Gastroesophageal sphincter (tissue), 4 donors: ENCODE data around the gene RBM19. TPM values are rescaled to one million over a fixed set of nuclear protein-coding genes. Genes with fewer than 3 reads are reported as not detected.

Experiments
- ATAC-seq: fragments of 150-250 bp; one replicate; pipeline ENCODE4 v1.9.1; 2016; ENCODE audit warnings: mild to moderate bottlenecking, moderate library complexity
- H3K27ac ChIP-seq, 4 donors: fragments of 200-600 bp; sonication (generic) in 3 of 4; 1 replicate in 3 of 4; 2 replicates in 1 of 4; pipeline ENCODE4 v1.5.1; 2016 to 2019
- H3K27me3 ChIP-seq: fragments of 200-600 bp; sonication (generic); one replicate; pipeline ENCODE4 v1.5.1; 2019
- H3K36me3 ChIP-seq, 2 donors: fragments of 200-600 bp; sonication (generic); one replicate each; pipeline ENCODE4 v1.5.1; 2019; ENCODE audit warnings: control low read depth in 1 of 2
- H3K4me1 ChIP-seq, 3 donors: fragments of 200-600 bp; sonication (generic); 1 replicate in 2 of 3; 2 replicates in 1 of 3; pipeline ENCODE4 v1.5.1; 2016 to 2019; ENCODE audit warnings: control low read depth in 2 of 3
- H3K4me3 ChIP-seq, 2 donors: fragments of 200-600 bp; sonication (generic); one replicate each; pipeline ENCODE4 v1.5.1; 2019; ENCODE audit warnings: mild to moderate bottlenecking in 1 of 2, moderate library complexity in 1 of 2
- H3K9me3 ChIP-seq, 3 donors: fragments of 200-600 bp; sonication (generic); one replicate each; pipeline ENCODE4 v1.5.1; 2017 to 2019; ENCODE audit warnings: control low read depth in 2 of 3
- EP300 ChIP-seq: sonication (generic); formaldehyde crosslinking; IDR thresholded peaks from one replicate; pipeline ENCODE4 v1.6.1; 2017; ENCODE audit warnings: antibody characterized with exemption, mild to moderate bottlenecking
- POLR2A ChIP-seq, 2 donors: fragments of 450-650 bp; IDR thresholded peaks; one replicate each; pipeline ENCODE4 v1.6.1; 2017; ENCODE audit warnings: antibody characterized with exemption in 2 of 2, mild to moderate bottlenecking in 2 of 2, moderate library complexity in 1 of 2
- POLR2AphosphoS5 ChIP-seq: sonication (generic); formaldehyde crosslinking; IDR thresholded peaks from one replicate; pipeline ENCODE4 v1.6.1; 2017; ENCODE audit warnings: antibody characterized with exemption
- WGBS, 2 donors: methylation state at CpG; one replicate each; pipeline ENCODE4 v1.1.5; 2018; ENCODE audit warnings: low coverage in 1 of 2; 5-methylcytosine and 5-hydroxymethylcytosine counted together
- total RNA-seq, 4 donors: library from RNA; depleted of rRNA; stranded (reverse); fragments of >200 nt; gene quantifications; one replicate each; pipeline ENCODE4 v1.1.0, GENCODE V29; 2016
- TF ChIP-seq, protein P1 (sequence below), 4 experiments: fragments of 200-600 bp in 2 of 4; fragments of 450-650 bp in 2 of 4; sonication (generic) in 1 of 4; IDR thresholded peaks; one replicate each; pipeline ENCODE4 v1.5.1; 2017 to 2019; ENCODE audit warnings: antibody characterized with exemption in 4 of 4, mild to moderate bottlenecking in 2 of 4, moderate library complexity in 2 of 4

RBM19 gene
- total RNA-seq, 4 donors from 2014 or later: 24.5 to 45.3 (median 33.9) TPM

GRCh38 chr12:113840401-113841042 is 125.6 kb downstream of the RBM19 start:
- ATAC-seq: no peak
- Histone ChIP-seq H3K4me3 (no peak overlapping the region), H3K9me3 (no peaks in the 10 kb centered on the region), H3K36me3 (peaks cover 0 to 50% of the 10 kb centered on the region in 2 donors), H3K27ac (no peak overlapping the region), H3K4me1 (no peaks in the 10 kb centered on the region), H3K27me3 (no peaks in the 10 kb centered on the region)
- 83 to 100% methylated on average over 1 to 2 of the region's 15 CpGs for WGBS, 2 donors
- TF ChIP-seq POLR2A (IDR thresholded peaks at IDR 0.05): no peak
- TF ChIP-seq EP300: no peak
- TF ChIP-seq, protein P1, sequence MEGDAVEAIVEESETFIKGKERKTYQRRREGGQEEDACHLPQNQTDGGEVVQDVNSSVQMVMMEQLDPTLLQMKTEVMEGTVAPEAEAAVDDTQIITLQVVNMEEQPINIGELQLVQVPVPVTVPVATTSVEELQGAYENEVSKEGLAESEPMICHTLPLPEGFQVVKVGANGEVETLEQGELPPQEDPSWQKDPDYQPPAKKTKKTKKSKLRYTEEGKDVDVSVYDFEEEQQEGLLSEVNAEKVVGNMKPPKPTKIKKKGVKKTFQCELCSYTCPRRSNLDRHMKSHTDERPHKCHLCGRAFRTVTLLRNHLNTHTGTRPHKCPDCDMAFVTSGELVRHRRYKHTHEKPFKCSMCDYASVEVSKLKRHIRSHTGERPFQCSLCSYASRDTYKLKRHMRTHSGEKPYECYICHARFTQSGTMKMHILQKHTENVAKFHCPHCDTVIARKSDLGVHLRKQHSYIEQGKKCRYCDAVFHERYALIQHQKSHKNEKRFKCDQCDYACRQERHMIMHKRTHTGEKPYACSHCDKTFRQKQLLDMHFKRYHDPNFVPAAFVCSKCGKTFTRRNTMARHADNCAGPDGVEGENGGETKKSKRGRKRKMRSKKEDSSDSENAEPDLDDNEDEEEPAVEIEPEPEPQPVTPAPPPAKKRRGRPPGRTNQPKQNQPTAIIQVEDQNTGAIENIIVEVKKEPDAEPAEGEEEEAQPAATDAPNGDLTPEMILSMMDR (IDR thresholded peaks at IDR 0.05): no peak
- TF ChIP-seq POLR2AphosphoS5: no peak

DNA sequence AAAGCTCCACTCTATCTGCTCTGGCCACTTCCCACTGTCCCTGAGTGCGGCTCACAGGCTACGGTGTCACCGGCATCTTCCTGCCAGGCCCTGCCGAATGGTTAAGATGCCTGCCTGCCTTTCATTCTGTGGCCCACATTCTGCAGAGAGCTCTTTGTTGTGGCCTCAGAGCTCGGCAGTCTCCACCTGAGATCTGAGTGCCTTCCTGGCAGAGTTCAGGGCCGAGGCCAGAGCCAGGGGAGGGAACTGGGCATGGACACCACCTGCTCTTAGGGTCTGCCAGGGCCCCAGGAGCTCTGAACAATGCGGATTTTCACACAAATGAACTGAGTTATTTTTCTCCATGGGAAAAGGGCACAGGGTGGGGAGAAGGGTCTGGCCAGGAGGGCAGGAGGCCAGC is 127.2 kb downstream of the RBM19 start:
- Histone ChIP-seq H3K27ac (no peak overlapping the region), H3K9me3 (no peaks in the 10 kb centered on the region), H3K27me3 (no peaks in the 10 kb centered on the region), H3K4me1 (no peaks in the 10 kb centered on the region), H3K4me3 (no peak overlapping the region), H3K36me3 (peaks cover 0 to 42% of the 10 kb centered on the region in 2 donors)
- no peak for TF ChIP-seq EP300
- no peak for TF ChIP-seq POLR2AphosphoS5
- TF ChIP-seq, protein P1 (IDR thresholded peaks at IDR 0.05): no peak
- TF ChIP-seq POLR2A (IDR thresholded peaks at IDR 0.05): no peak
- 100% methylated on average over 4 of the region's 7 CpGs; no CpG with 5 or more reads in 1 of the 2 donors for WGBS, 2 donors
- ATAC-seq: no peak

GRCh38 chr12:113837528-113838296 is 128.4 kb downstream of the RBM19 start:
- H3K27me3 ChIP-seq: no peaks in the 10 kb centered on the region
- ATAC-seq: no peak
- 57 to 63% methylated on average over 5 to 11 of the region's 15 CpGs for WGBS, 2 donors
- no peak overlapping the region for H3K27ac ChIP-seq
- no peaks in the 10 kb centered on the region for H3K9me3 ChIP-seq
- peaks cover 0 to 30% of the 10 kb centered on the region in 2 donors for H3K36me3 ChIP-seq
- no peaks in the 10 kb centered on the region for H3K4me1 ChIP-seq
- H3K4me3 ChIP-seq: no peak overlapping the region
- no peak for TF ChIP-seq EP300
- no peak for TF ChIP-seq POLR2A (IDR thresholded peaks at IDR 0.05)
- TF ChIP-seq, protein P1 (IDR thresholded peaks at IDR 0.05): no peak
- no peak for TF ChIP-seq POLR2AphosphoS5

DNA sequence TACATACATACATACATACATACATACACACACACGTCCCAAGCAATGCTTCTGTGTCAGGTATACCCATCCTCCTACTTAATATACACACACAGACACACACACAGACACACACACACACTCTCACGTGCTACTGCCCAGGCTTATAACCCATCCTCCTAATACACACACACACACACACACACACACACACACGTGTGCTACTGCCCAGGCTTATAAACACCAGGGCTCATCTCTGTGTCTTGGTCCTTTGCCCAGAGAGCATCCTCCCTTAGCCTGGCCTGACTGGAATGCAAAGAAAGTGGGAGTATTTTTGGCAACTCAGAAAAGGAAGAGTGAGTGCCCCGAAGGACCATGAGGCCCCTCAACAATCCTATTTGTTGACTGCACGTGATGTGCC is 129.0 kb downstream of the RBM19 start:
- no peak for ATAC-seq
- TF ChIP-seq EP300: no peak
- TF ChIP-seq POLR2A (IDR thresholded peaks at IDR 0.05): no peak
- no peak for TF ChIP-seq POLR2AphosphoS5
- TF ChIP-seq, protein P1 (IDR thresholded peaks at IDR 0.05): no peak

More for the DNA sequence above, 129.0 kb downstream of the RBM19 start:
- H3K36me3 ChIP-seq: peaks cover 0 to 24% of the 10 kb centered on the region in 2 donors
- no peaks in the 10 kb centered on the region for H3K27me3 ChIP-seq
- no peaks in the 10 kb centered on the region for H3K9me3 ChIP-seq
- H3K4me1 ChIP-seq: no peaks in the 10 kb centered on the region
- 31 to 37% methylated on average over 2 to 4 of the region's 5 CpGs for WGBS, 2 donors
- no peak overlapping the region for H3K4me3 ChIP-seq
- no peak overlapping the region for H3K27ac ChIP-seq
